ENCODE results near the gene URB2.

URB2 gene

GRCh38 chr1:229661022-229661877 lies 35.2 kb downstream of the URB2 start:
- no peaks in the 10 kb centered on the region for H3K4me1 ChIP-seq (ENCODE audit: control insufficient read depth, insufficient read depth, low read length)
- H3K36me3 ChIP-seq (ENCODE audit: control insufficient read depth, insufficient read depth, low read length) = peaks cover 6% of the 10 kb centered on the region
- H3K27ac ChIP-seq (ENCODE audit: low read depth, low read length) = no peak overlapping the region
- no peaks in the 10 kb centered on the region for H3K27me3 ChIP-seq (ENCODE audit: control insufficient read depth, insufficient read depth, low read length)
- no peak overlapping the region for H3K9ac ChIP-seq (ENCODE audit: low read length)
- no peak overlapping the region for H3K4me3 ChIP-seq (ENCODE audit: low read length)

DNA sequence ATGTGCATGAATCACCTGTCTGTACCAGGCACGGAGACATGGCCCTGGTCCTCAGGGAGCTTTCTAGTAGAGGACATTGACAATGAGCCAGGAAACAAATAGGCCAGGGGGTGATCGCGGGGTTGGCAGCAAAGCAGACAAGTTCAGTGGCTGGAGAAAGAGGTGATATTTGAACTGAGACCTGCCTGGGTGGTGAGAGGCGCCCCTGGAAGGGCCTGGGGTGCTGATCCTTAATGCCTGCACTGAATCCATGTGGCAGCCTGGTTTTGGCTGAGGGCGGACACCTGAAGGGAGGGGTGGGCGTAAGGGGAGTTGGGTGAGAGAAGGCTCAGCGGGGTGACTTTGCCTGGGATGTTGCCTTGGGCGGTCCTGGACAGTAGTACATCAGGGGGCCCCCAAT lies 35.9 kb downstream of the URB2 start:
- no peak overlapping the region for H3K27ac ChIP-seq (ENCODE audit: low read depth, low read length)

GRCh38 chr1:229664133-229664689 lies 38.2 kb downstream of the URB2 start:
- no peaks in the 10 kb centered on the region for H3K27me3 ChIP-seq (ENCODE audit: control insufficient read depth, insufficient read depth, low read length)
- no peak overlapping the region for H3K4me3 ChIP-seq (ENCODE audit: low read length)
- H3K9ac ChIP-seq (ENCODE audit: low read length) = no peak overlapping the region
- H3K36me3 ChIP-seq (ENCODE audit: control insufficient read depth, insufficient read depth, low read length) = peaks cover 4% of the 10 kb centered on the region
- H3K4me1 ChIP-seq (ENCODE audit: control insufficient read depth, insufficient read depth, low read length) = no peaks in the 10 kb centered on the region
- H3K27ac ChIP-seq (ENCODE audit: low read depth, low read length) = no peak overlapping the region

More for the DNA sequence above, 35.9 kb downstream of the URB2 start:
- H3K4me1 ChIP-seq (ENCODE audit: control insufficient read depth, insufficient read depth, low read length) = no peaks in the 10 kb centered on the region
- H3K27me3 ChIP-seq (ENCODE audit: control insufficient read depth, insufficient read depth, low read length) = no peaks in the 10 kb centered on the region
- H3K4me3 ChIP-seq (ENCODE audit: low read length) = no peak overlapping the region
- no peak overlapping the region for H3K9ac ChIP-seq (ENCODE audit: low read length)
- peaks cover 6% of the 10 kb centered on the region for H3K36me3 ChIP-seq (ENCODE audit: control insufficient read depth, insufficient read depth, low read length)

DNA sequence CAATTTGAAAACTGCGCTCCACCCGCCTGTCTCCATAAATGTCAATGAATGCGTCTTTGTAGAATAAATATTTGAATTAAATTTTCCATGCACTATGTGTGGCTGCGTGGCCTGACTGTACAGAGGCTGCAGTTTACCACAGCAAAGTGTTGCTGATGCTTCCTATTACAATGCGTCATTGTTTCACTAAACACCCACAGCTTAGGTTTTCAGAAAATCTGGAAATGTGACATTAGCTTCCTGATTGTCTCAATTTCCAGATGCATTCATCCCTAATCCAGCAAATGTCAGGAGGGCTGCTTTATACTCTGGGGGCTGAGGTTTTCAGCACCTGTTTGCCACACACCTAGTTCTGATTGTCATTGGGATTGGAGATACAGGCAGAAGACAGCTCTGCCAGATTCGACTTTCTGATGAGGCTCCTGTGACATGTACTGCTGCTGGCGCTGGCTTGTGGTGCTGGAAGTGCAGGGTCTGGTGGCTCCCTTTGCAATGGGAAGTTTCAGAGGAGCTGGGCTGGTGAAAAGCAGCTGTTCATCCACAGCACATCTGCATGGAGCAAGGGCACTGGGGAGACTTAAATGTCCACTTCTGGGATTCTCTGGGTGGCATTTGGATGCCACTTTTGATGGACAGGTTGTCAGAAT lies 40.0 kb downstream of the URB2 start:
- H3K4me1 ChIP-seq (ENCODE audit: control insufficient read depth, insufficient read depth, low read length) = no peaks in the 10 kb centered on the region
- no peak overlapping the region for H3K9ac ChIP-seq (ENCODE audit: low read length)
- H3K27ac ChIP-seq (ENCODE audit: low read depth, low read length) = no peak overlapping the region
- H3K4me3 ChIP-seq (ENCODE audit: low read length) = no peak overlapping the region
- H3K27me3 ChIP-seq (ENCODE audit: control insufficient read depth, insufficient read depth, low read length) = no peaks in the 10 kb centered on the region
- H3K36me3 ChIP-seq (ENCODE audit: control insufficient read depth, insufficient read depth, low read length) = no peaks in the 10 kb centered on the region

DNA sequence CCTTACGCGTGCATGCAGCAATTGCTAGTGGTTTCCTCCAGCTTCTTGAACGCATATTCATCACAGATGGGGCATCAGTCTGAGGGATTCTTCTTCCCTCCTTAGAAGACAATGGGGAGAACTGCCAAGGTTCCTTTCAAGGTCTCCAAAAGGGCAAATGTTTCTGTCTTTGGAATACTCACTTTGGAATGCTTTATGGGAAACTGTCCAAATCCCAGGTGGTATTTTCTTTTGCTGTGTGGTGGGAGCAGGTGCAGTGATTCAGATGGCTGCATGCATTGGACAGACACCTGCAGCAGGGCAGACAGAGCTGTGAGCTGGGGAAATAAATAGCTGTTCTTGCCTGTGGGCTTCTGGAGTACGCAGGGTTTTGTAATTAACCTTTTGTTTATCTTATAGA lies 40.5 kb downstream of the URB2 start:
- Histone ChIP-seq H3K9ac (ENCODE audit: low read length) (no peak overlapping the region), H3K36me3 (ENCODE audit: control insufficient read depth, insufficient read depth, low read length) (no peaks in the 10 kb centered on the region), H3K27me3 (ENCODE audit: control insufficient read depth, insufficient read depth, low read length) (no peaks in the 10 kb centered on the region), H3K27ac (ENCODE audit: low read depth, low read length) (no peak overlapping the region), H3K4me1 (ENCODE audit: control insufficient read depth, insufficient read depth, low read length) (no peaks in the 10 kb centered on the region), H3K4me3 (ENCODE audit: low read length) (no peak overlapping the region)

DNA sequence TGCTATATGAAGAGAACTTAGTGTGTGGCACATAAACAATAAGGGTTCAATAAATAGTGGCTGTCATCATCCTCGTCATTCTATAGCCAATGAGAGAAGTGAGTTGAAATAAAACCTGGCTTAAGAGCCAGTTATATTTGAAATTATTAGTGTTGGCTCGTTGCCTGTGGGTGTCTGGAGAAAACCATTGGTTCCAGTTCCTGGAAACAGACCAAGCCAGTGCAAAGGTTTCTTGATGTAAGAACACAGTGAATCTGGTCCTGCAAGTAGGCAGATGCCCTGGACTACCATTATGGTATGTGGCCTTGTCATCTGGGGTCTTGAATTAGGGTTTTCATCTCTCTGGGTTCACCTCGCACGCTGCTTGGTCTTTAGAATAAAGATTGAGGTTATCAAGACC lies 43.3 kb downstream of the URB2 start:
- no peaks in the 10 kb centered on the region for H3K4me1 ChIP-seq (ENCODE audit: control insufficient read depth, insufficient read depth, low read length)

DNA sequence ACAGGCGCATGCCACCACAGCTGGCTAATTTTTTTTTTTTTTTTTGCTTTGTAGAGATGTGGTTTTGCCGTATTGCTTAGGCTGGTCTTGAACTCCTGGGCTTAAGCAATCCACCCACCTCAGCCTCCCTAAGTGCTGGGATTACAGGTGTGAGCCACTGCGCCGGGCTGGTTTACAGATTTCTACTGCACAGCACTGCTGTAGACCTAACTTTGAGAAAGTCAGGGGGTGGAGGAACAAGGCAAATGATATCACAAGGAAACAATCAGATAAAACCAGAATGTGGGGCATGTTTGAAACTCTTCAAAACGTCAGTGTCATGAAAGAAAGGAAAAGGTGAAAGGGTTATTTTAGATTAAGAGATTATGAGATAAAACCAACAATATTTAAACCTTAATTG lies 45.3 kb downstream of the URB2 start:
- Histone ChIP-seq H3K9ac (ENCODE audit: low read length) (no peak overlapping the region), H3K4me3 (ENCODE audit: low read length) (no peak overlapping the region), H3K27ac (ENCODE audit: low read depth, low read length) (no peak overlapping the region), H3K27me3 (ENCODE audit: control insufficient read depth, insufficient read depth, low read length) (no peaks in the 10 kb centered on the region), H3K4me1 (ENCODE audit: control insufficient read depth, insufficient read depth, low read length) (no peaks in the 10 kb centered on the region), H3K36me3 (ENCODE audit: control insufficient read depth, insufficient read depth, low read length) (no peaks in the 10 kb centered on the region)

More for the DNA sequence above, 43.3 kb downstream of the URB2 start:
- H3K27ac ChIP-seq (ENCODE audit: low read depth, low read length) = no peak overlapping the region
- H3K36me3 ChIP-seq (ENCODE audit: control insufficient read depth, insufficient read depth, low read length) = no peaks in the 10 kb centered on the region
- H3K27me3 ChIP-seq (ENCODE audit: control insufficient read depth, insufficient read depth, low read length) = no peaks in the 10 kb centered on the region
- no peak overlapping the region for H3K4me3 ChIP-seq (ENCODE audit: low read length)
- H3K9ac ChIP-seq (ENCODE audit: low read length) = no peak overlapping the region

- H3K27ac ChIP-seq (ENCODE audit: low read depth, low read length) = no peak overlapping the region
- H3K4me1 ChIP-seq (ENCODE audit: control insufficient read depth, insufficient read depth, low read length) = no peaks in the 10 kb centered on the region
- no peaks in the 10 kb centered on the region for H3K36me3 ChIP-seq (ENCODE audit: control insufficient read depth, insufficient read depth, low read length)
- no peaks in the 10 kb centered on the region for H3K27me3 ChIP-seq (ENCODE audit: control insufficient read depth, insufficient read depth, low read length)
- H3K9ac ChIP-seq (ENCODE audit: low read length) = no peak overlapping the region
- H3K4me3 ChIP-seq (ENCODE audit: low read length) = no peak overlapping the region
These were observed 46.2 kb downstream of the URB2 start for GRCh38 chr1:229672246-229672645.

GRCh38 chr1:229674042-229674441 lies 48.0 kb downstream of the URB2 start:
- no peak overlapping the region for H3K27ac ChIP-seq (ENCODE audit: low read depth, low read length)
- no peaks in the 10 kb centered on the region for H3K27me3 ChIP-seq (ENCODE audit: control insufficient read depth, insufficient read depth, low read length)
- H3K4me1 ChIP-seq (ENCODE audit: control insufficient read depth, insufficient read depth, low read length) = no peaks in the 10 kb centered on the region
- no peaks in the 10 kb centered on the region for H3K36me3 ChIP-seq (ENCODE audit: control insufficient read depth, insufficient read depth, low read length)
- H3K4me3 ChIP-seq (ENCODE audit: low read length) = no peak overlapping the region
- H3K9ac ChIP-seq (ENCODE audit: low read length) = no peak overlapping the region

DNA sequence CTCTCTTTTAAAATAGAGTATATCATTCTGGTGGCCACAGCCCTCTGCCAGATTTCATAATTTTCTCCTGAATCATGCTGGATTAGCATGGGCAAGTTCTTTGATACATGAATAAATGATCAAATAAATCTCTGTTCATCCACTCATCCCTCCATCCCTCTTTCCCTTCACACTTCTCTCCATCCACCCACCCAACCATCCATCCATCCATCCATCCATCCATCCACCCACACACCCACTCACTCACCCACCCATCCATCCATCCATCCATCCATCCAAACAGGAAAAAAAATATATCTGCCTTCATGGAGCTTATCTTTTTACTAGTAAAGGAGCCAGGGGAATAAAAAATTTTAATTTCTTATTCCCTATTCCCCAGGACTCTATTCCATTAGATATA lies 49.3 kb downstream of the URB2 start:
- H3K27me3 ChIP-seq (ENCODE audit: control insufficient read depth, insufficient read depth, low read length) = no peaks in the 10 kb centered on the region

DNA sequence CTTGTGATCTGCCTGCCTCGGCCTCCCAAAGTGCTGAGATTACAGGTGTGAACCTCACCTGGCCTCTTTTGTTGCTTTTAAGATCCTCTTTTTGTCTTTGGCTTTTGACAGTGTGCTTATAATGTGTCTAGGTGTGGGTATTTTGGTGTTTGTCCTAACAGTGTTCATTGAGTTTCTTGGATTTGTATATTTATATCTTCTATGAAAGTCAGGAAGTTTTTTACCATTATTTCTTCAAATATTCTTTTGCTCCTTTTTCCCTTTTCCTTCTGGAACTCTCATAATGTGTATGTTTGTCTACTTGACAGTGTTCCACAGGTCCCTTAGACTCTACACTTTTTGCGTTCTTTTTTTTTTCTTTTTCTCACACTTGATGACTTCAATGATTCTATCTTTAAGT lies 59.1 kb downstream of the URB2 start:
- no peaks in the 10 kb centered on the region for H3K4me1 ChIP-seq (ENCODE audit: control insufficient read depth, insufficient read depth, low read length)
- no peaks in the 10 kb centered on the region for H3K27me3 ChIP-seq (ENCODE audit: control insufficient read depth, insufficient read depth, low read length)
- no peak overlapping the region for H3K9ac ChIP-seq (ENCODE audit: low read length)
- no peak overlapping the region for H3K27ac ChIP-seq (ENCODE audit: low read depth, low read length)
- no peaks in the 10 kb centered on the region for H3K36me3 ChIP-seq (ENCODE audit: control insufficient read depth, insufficient read depth, low read length)
- H3K4me3 ChIP-seq (ENCODE audit: low read length) = no peak overlapping the region

More for the DNA sequence above, 49.3 kb downstream of the URB2 start:
- Histone ChIP-seq H3K36me3 (ENCODE audit: control insufficient read depth, insufficient read depth, low read length) (no peaks in the 10 kb centered on the region), H3K4me1 (ENCODE audit: control insufficient read depth, insufficient read depth, low read length) (no peaks in the 10 kb centered on the region), H3K4me3 (ENCODE audit: low read length) (no peak overlapping the region), H3K9ac (ENCODE audit: low read length) (no peak overlapping the region), H3K27ac (ENCODE audit: low read depth, low read length) (no peak overlapping the region)

DNA sequence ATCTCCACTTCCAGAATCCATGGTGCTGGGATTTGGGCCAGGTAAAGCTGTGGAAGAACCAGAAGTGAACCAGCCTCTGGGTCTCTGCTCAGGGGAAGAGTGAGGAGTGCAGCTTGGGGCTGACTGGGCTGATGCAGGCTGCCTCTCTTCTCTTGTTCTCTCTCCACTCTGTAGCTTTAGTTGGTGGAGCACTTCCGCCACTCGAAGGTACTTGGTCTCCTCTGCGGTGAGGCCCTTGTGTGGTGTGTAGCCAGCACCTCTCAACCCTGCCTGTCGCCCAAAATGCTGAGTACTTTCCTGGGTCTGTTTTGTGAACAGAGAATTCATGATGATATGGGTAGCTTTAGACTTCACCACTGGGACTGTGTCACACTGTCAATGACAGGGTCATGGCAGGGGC lies 63.2 kb downstream of the URB2 start:
- Histone ChIP-seq H3K4me1 (ENCODE audit: control insufficient read depth, insufficient read depth, low read length) (no peaks in the 10 kb centered on the region), H3K4me3 (ENCODE audit: low read length) (no peak overlapping the region), H3K27me3 (ENCODE audit: control insufficient read depth, insufficient read depth, low read length) (no peaks in the 10 kb centered on the region), H3K9ac (ENCODE audit: low read length) (no peak overlapping the region), H3K27ac (ENCODE audit: low read depth, low read length) (no peak overlapping the region), H3K36me3 (ENCODE audit: control insufficient read depth, insufficient read depth, low read length) (no peaks in the 10 kb centered on the region)

All from rectal smooth muscle tissue (tissue), 1 donor.